Measurements from ENCODE around the gene C2CD3.

Gene C2CD3

DNA sequence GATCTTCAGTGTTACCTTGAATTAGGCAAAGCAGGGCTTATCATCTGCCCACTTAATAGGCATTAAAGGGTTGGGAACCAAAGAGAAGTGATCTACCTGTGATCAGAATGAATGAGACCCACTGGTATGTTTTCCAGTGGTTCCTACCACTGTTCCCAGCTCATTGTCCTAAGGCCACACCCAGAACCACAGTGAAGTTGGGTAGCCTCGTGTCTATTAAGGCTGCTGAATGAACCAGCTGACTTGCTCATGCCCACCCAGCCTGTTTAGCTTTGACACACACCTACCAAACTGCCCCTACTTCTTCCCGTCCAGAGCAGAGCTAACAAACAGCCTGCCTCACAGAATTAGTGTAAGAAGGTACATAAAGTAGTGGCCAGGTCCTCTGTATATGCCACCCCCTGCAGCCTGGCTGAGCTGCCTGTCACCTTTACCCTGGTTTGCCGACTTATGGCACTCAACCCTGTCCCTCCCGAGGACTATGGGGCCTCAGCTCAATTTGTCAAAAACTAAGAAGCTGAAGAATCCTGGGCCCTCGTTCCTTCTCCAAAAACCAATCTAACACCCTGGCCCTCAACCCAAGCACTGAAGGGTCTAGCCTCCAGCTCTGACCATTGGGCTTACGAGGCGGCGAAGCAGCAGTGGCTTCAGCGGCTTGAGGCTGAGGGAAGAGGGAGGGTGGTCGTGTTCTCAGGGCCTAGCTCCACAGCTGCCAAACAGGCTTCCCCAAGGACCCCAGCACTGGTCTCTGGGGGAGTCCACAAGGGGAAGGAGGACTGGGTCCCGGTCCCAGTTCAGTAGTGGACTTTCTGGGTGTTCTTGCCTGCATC lies 198.0 kb downstream of the C2CD3 start:
- Histone ChIP-seq H3K27ac (ENCODE audit: low read length) (peak overlapping the region; percentile 54), H4K20me1 (ENCODE audit: insufficient read depth, low read length) (peaks cover 56% of the 10 kb centered on the region), H3K27me3 (ENCODE audit: low read depth, low read length) (no peaks in the 10 kb centered on the region), H3K9me3 (ENCODE audit: insufficient read depth, low read length) (no peaks in the 10 kb centered on the region), H3K4me2 (ENCODE audit: low read length) (no peak overlapping the region), H3K4me1 (ENCODE audit: low read length) (peaks cover 28% of the 10 kb centered on the region), H3K9ac (ENCODE audit: low read length) (no peak overlapping the region), H2AFZ (ENCODE audit: low read depth, low read length) (no peak overlapping the region), H3K36me3 (replicated peaks; ENCODE audit: low read depth, low read length) (peaks cover 46% of the 10 kb centered on the region), H3K79me2 (ENCODE audit: low read length) (peaks cover 7% of the 10 kb centered on the region), H3K4me3 (ENCODE audit: low read length) (no peak overlapping the region)
- TF ChIP-seq EZH2phosphoT487 (IDR thresholded peaks at IDR 0.05; ENCODE audit: low read depth), result no peak
- TF ChIP-seq, protein P1, sequence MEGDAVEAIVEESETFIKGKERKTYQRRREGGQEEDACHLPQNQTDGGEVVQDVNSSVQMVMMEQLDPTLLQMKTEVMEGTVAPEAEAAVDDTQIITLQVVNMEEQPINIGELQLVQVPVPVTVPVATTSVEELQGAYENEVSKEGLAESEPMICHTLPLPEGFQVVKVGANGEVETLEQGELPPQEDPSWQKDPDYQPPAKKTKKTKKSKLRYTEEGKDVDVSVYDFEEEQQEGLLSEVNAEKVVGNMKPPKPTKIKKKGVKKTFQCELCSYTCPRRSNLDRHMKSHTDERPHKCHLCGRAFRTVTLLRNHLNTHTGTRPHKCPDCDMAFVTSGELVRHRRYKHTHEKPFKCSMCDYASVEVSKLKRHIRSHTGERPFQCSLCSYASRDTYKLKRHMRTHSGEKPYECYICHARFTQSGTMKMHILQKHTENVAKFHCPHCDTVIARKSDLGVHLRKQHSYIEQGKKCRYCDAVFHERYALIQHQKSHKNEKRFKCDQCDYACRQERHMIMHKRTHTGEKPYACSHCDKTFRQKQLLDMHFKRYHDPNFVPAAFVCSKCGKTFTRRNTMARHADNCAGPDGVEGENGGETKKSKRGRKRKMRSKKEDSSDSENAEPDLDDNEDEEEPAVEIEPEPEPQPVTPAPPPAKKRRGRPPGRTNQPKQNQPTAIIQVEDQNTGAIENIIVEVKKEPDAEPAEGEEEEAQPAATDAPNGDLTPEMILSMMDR (IDR thresholded peaks at IDR 0.05; ENCODE audit: low read depth, low read length), result no peak

DNA sequence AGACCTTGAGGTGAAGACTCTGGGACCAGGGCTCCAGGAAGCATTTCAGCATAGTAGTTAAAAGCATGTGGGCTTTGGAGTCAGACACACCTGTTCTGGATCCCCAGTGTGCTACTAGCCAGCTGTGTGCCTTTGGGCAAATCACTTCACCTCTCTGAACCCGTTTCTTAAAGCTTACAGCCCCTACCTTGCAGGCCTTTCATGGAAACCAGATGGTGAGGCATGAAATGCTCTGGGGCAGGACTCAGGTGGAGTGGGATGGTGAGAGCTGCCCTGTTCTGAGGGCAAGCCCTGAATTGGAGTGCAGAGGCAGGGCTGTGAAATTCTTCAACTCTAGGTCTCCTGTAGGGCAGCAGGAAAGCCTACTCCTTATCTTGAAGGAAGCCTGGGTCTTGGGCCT lies 198.6 kb downstream of the C2CD3 start:
- H3K9ac ChIP-seq (ENCODE audit: low read length), result no peak overlapping the region
- peaks cover 24% of the 10 kb centered on the region for H3K4me1 ChIP-seq (ENCODE audit: low read length)
- no peaks in the 10 kb centered on the region for H3K27me3 ChIP-seq (ENCODE audit: low read depth, low read length)
- peaks cover under 1% of the 10 kb centered on the region; the same call in 1 of the 2 replicates for H3K79me2 ChIP-seq (ENCODE audit: low read length)
- peaks cover 49% of the 10 kb centered on the region for H4K20me1 ChIP-seq (ENCODE audit: insufficient read depth, low read length)
- H3K4me2 ChIP-seq (ENCODE audit: low read length), result no peak overlapping the region
- no peak for TF ChIP-seq EZH2phosphoT487 (IDR thresholded peaks at IDR 0.05; ENCODE audit: low read depth)
- TF ChIP-seq, protein P1 (IDR thresholded peaks at IDR 0.05; ENCODE audit: low read depth, low read length), result no peak
- peak overlapping the region; percentile 54 for H3K27ac ChIP-seq (ENCODE audit: low read length)
- peaks cover 40% of the 10 kb centered on the region for H3K36me3 ChIP-seq (replicated peaks; ENCODE audit: low read depth, low read length)
- H3K4me3 ChIP-seq (ENCODE audit: low read length), result no peak overlapping the region
- no peak overlapping the region for H2AFZ ChIP-seq (ENCODE audit: low read depth, low read length)
- H3K9me3 ChIP-seq (ENCODE audit: insufficient read depth, low read length), result no peaks in the 10 kb centered on the region

DNA sequence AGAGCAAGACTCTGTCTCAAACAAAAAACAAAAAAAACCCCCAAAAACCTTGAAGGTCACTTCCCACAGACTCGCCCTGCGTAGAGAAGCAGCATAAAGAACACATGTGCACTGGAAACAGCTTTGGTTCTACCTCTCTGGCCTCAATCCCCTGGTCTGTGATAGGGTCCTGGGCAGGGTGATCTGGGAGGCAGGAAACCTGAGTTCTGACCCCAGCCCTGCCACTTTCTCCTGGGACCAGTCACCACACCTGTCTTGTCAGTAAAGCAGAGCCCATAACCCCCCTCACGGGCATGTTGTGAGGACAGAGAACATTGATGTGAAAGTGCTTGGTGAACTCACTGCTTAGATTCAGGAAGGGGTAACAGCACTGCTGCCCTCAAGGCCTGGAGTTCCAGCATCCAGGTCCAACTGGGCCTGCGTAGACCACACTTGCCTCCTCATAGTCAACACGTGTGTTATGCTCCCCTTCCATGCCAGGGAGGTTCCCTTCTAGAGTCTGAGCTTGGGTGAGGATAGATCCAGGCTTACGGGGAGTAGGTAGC lies 199.6 kb downstream of the C2CD3 start:
- Histone ChIP-seq H3K4me1 (ENCODE audit: low read length) (peaks cover 26% of the 10 kb centered on the region), H3K4me3 (ENCODE audit: low read length) (no peak overlapping the region), H3K9me3 (ENCODE audit: insufficient read depth, low read length) (no peaks in the 10 kb centered on the region), H3K27me3 (ENCODE audit: low read depth, low read length) (peaks cover 1% of the 10 kb centered on the region; the same call in 1 of the 2 replicates), H4K20me1 (ENCODE audit: insufficient read depth, low read length) (peaks cover 40% of the 10 kb centered on the region), H3K27ac (ENCODE audit: low read length) (peak overlapping the region; percentile 43), H3K9ac (ENCODE audit: low read length) (no peak overlapping the region), H3K79me2 (ENCODE audit: low read length) (no peaks in the 10 kb centered on the region), H2AFZ (ENCODE audit: low read depth, low read length) (no peak overlapping the region), H3K4me2 (ENCODE audit: low read length) (0 out of 2 replicates have a peak overlapping the region, but pooled peaks have one; percentile 17), H3K36me3 (replicated peaks; ENCODE audit: low read depth, low read length) (peaks cover 30% of the 10 kb centered on the region)
- no peak for TF ChIP-seq EZH2phosphoT487 (IDR thresholded peaks at IDR 0.05; ENCODE audit: low read depth)
- TF ChIP-seq, protein P1 (IDR thresholded peaks at IDR 0.05; ENCODE audit: low read depth, low read length), result no peak

DNA sequence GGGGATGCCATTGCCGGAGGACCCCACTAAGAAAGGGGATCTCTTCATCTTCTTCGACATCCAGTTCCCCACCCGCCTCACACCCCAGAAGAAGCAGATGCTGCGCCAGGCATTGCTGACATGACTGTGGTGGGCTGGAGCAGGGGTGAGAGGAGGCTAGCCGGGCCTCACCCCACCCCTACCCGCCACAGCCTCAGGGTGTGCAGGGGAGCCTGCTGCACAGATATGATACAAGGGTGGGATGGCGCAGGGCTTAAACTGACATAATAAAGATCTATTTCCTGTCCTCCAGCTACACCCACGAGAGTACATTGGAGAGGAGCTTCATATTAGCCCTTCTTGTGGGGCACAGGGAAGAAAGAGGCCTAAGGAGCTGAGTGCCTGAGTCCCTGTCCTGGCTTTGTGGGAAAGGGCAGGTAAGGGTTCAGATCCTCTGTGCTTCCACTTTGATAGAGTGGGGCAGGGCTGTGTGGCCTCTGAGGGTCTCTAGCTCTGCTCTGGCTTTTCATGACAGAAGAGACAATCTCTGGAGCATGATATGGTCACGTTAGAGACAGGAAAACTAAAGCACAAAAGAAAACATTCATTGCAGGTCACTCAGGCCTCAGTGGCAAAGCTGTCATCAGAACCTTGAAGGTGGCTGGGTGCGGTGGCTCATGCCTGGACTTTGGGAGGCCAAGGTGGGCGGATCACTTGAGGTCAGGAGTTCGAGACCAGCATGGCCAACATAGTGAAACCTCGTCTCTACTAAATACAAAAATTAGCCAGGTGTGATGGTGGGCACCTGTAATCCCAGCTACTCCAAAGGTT lies 200.6 kb downstream of the C2CD3 start:
- H3K9ac ChIP-seq (ENCODE audit: low read length), result no peak overlapping the region
- TF ChIP-seq EZH2phosphoT487 (IDR thresholded peaks at IDR 0.05; ENCODE audit: low read depth), result no peak
- TF ChIP-seq, protein P1 (IDR thresholded peaks at IDR 0.05; ENCODE audit: low read depth, low read length), result no peak
- peaks cover 12% of the 10 kb centered on the region for H3K27me3 ChIP-seq (ENCODE audit: low read depth, low read length)
- H3K36me3 ChIP-seq (replicated peaks; ENCODE audit: low read depth, low read length), result peaks cover 23% of the 10 kb centered on the region
- no peaks in the 10 kb centered on the region for H3K79me2 ChIP-seq (ENCODE audit: low read length)
- H3K4me3 ChIP-seq (ENCODE audit: low read length), result no peak overlapping the region
- peaks cover 31% of the 10 kb centered on the region for H3K4me1 ChIP-seq (ENCODE audit: low read length)
- H2AFZ ChIP-seq (ENCODE audit: low read depth, low read length), result no peak overlapping the region
- peaks cover 31% of the 10 kb centered on the region for H4K20me1 ChIP-seq (ENCODE audit: insufficient read depth, low read length)
- no peaks in the 10 kb centered on the region for H3K9me3 ChIP-seq (ENCODE audit: insufficient read depth, low read length)
- H3K4me2 ChIP-seq (ENCODE audit: low read length), result no peak overlapping the region
- H3K27ac ChIP-seq (ENCODE audit: low read length), result no peak overlapping the region
